ENCODE measurements around the gene ATCAY. TPM values are rescaled to one million over a fixed set of nuclear protein-coding genes. Genes with fewer than 3 reads are reported as not detected.
"Not testable (repeated sequence)": the region's sequence is repeated elsewhere in the genome, so short reads cannot be mapped to it uniquely, and the experiment has no call there.

Gene ATCAY
- total and polyA plus RNA-seq, 10 donors: not detected

GRCh38 chr19:3881272-3882040 lies 971 bp downstream of the ATCAY start:
- no peak for TF ChIP-seq CTCF (IDR thresholded peaks at IDR 0.05 in 8 of 11, conservative IDR thresholded peaks at IDR 0.05 in 3 of 11)
- TF ChIP-seq POLR2AphosphoS5 (IDR thresholded peaks at IDR 0.05): no peak
- TF ChIP-seq POLR2A (IDR thresholded peaks at IDR 0.05): no peak
- no peak for DNase-seq
- H3K9me3 ChIP-seq: no peaks in the 10 kb centered on the region
- 3 to 5% (median 3%) methylated on average over 30 to 31 of the region's 31 CpGs for WGBS, 5 donors
- H3K4me1 ChIP-seq: peaks cover 0 to 20% (median 8%) of the 10 kb centered on the region in 6 donors
- no peaks in the 10 kb centered on the region for H3K36me3 ChIP-seq
- H3K27ac ChIP-seq: no peak overlapping the region
- intact Hi-C loops (cut with DNase I; ENCODE audit: low total_unique reads): no loop called here
- H3K4me3 ChIP-seq: no peak overlapping the region
- peaks cover 5 to 87% (median 56%) of the 10 kb centered on the region in 7 donors for H3K27me3 ChIP-seq (replicated peaks in 1 of 7)

GRCh38 chr19:3882041-3882384 lies 1.5 kb downstream of the ATCAY start:
- intact Hi-C loops (cut with DNase I; ENCODE audit: low total_unique reads): no loop called here
- 22 to 31% (median 28%) methylated on average over 6 of the region's 6 CpGs for WGBS, 5 donors
- Histone ChIP-seq H3K4me1 (peaks cover 0 to 20% (median 8%) of the 10 kb centered on the region in 6 donors), H3K4me3 (no peak overlapping the region), H3K36me3 (no peaks in the 10 kb centered on the region), H3K9me3 (no peaks in the 10 kb centered on the region), H3K27ac (no peak overlapping the region), H3K27me3 (replicated peaks in 1 of 7) (peaks cover 5 to 82% (median 56%) of the 10 kb centered on the region in 7 donors)
- DNase-seq: no peak
- TF ChIP-seq POLR2AphosphoS5 (IDR thresholded peaks at IDR 0.05): no peak
- no peak for TF ChIP-seq CTCF (IDR thresholded peaks at IDR 0.05 in 8 of 11, conservative IDR thresholded peaks at IDR 0.05 in 3 of 11)
- TF ChIP-seq POLR2A (IDR thresholded peaks at IDR 0.05): no peak

GRCh38 chr19:3890591-3890990 lies 10.1 kb downstream of the ATCAY start:
- TF ChIP-seq POLR2AphosphoS5 (IDR thresholded peaks at IDR 0.05) (no peak), CTCF (IDR thresholded peaks at IDR 0.05 in 8 of 11, conservative IDR thresholded peaks at IDR 0.05 in 3 of 11) (no peak), POLR2A (IDR thresholded peaks at IDR 0.05) (no peak)
- 73 to 86% (median 84%) methylated on average over 11 to 17 of the region's 17 CpGs for WGBS, 5 donors
- Histone ChIP-seq H3K27me3 (replicated peaks in 1 of 7) (peaks cover 0 to 9% (median 0%) of the 10 kb centered on the region in 7 donors), H3K9me3 (no peaks in the 10 kb centered on the region), H3K4me1 (no peaks in the 10 kb centered on the region), H3K36me3 (no peaks in the 10 kb centered on the region), H3K4me3 (no peak overlapping the region), H3K27ac (no peak overlapping the region)
- intact Hi-C loops (cut with DNase I; ENCODE audit: low total_unique reads): no loop called here
- DNase-seq: no peak

DNA sequence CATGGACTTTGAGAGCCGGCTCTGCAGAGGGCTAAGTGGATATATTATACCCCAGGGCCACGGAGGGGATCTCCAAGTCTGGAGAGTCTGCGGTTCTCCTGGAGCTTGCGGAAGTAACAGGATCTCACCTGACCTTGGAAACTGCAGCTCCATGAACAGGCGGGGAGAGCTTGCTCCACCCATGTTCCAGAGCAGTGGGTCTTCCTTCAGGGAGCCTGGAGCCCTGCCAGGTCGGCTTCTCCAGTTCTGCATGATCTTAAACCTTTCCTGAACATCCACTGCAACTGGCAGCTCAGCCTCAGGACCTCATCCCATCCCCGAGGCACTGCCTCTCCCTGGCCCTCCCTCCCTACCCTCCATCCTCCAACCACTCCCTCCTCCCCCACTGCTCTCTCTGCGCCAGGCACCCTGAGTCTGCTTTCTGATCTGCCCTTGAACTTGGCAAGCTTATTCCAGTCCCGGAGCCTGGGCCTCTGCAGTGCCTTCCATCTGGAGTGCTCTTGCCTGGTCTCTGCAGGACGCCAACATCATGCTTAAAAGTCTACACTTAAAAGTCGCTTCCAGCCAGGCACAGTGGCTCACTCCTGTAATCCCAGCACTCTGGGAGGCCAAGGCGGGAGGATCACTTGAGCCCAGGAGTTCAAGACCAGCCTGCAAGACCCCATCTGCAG lies 13.2 kb downstream of the ATCAY start:
- Histone ChIP-seq H3K27ac (no peak overlapping the region), H3K4me3 (no peak overlapping the region), H3K4me1 (no peaks in the 10 kb centered on the region), H3K9me3 (peaks cover 0 to 8% (median 6%) of the 10 kb centered on the region in 8 donors), H3K36me3 (no peaks in the 10 kb centered on the region), H3K27me3 (replicated peaks in 1 of 7) (peaks cover 0 to 6% (median 0%) of the 10 kb centered on the region in 7 donors)
- no peak for DNase-seq
- TF ChIP-seq POLR2A (IDR thresholded peaks at IDR 0.05): no peak
- TF ChIP-seq CTCF (IDR thresholded peaks at IDR 0.05 in 8 of 11, conservative IDR thresholded peaks at IDR 0.05 in 3 of 11): no peak
- TF ChIP-seq POLR2AphosphoS5 (IDR thresholded peaks at IDR 0.05): no peak
- intact Hi-C loops (cut with DNase I; ENCODE audit: low total_unique reads): no loop called here
- 61 to 77% (median 68%) methylated on average over 7 to 12 of the region's 12 CpGs for WGBS, 5 donors

DNA sequence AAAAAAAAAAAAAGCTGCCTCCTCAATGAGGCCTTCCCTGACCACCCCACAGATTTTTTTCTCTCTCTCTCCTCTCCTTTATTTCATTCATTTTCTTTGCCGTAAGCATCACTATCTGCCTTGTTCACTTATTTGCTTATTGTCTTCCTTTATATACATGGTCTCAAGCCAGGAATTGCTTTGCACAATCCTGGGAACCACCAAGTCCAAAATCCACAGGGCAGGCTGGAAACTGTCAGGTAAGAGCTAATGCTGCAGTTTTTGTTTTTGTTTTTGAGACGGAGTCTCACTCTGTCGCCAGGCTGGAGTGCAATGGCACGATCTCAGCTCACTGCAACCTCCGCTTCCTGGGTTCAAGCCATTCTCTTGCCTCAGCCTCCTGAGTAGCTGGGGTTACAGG lies 14.5 kb downstream of the ATCAY start:
- WGBS, 5 donors: 84 to 92% (median 86%) methylated on average over 5 of the region's 5 CpGs
- intact Hi-C loops (cut with DNase I; ENCODE audit: low total_unique reads): not testable (repeated sequence)

More for the DNA sequence above, 14.5 kb downstream of the ATCAY start:
- not testable (repeated sequence) for DNase-seq, H3K4me3 ChIP-seq, H3K4me1 ChIP-seq, H3K36me3 ChIP-seq, H3K27ac ChIP-seq
- H3K9me3 ChIP-seq: peaks cover 0 to 12% (median 9%) of the 10 kb centered on the region in 8 donors
- H3K27me3 ChIP-seq (replicated peaks in 1 of 7): peaks cover 0 to 10% (median 0%) of the 10 kb centered on the region in 7 donors
